GM12892 (cell line): ENCODE measurements around the gene PCNX1.

ENCODE experiments used
- POLR2A ChIP-seq: IDR thresholded peaks from 2 replicates; pipeline ENCODE4 v1.6.1; 2011; ENCODE audit warnings: low read depth, low read length, control low read depth
- POLR2AphosphoS5 ChIP-seq: IDR thresholded peaks from 2 replicates; pipeline ENCODE4 v1.6.1; 2011; ENCODE audit warnings: low read depth, low read length, control low read depth

- TF ChIP-seq POLR2AphosphoS5 (no peak), POLR2A (no peak)
Observed at GRCh38 chr14:70894868-70895267, 12.4 kb upstream of the PCNX1 start.
